HL-60 (cell line): ENCODE measurements around the gene BCL6B.

ENCODE experiments used
- DNase-seq, 2 experiments: peaks; one replicate each; pipeline ENCODE4 v3.0.0-alpha.2; 2010 to 2020; ENCODE audit warnings: low read depth in 1 of 2, low spot score in 1 of 2
- H3K27ac ChIP-seq: fragments of 250-450 bp; sonication (Bioruptor Pico); replicated peaks from 2 replicates; pipeline ENCODE4 v1.5.1; 2020; ENCODE audit warnings: mild to moderate bottlenecking, moderate library complexity
- H3K27me3 ChIP-seq: fragments of 250-450 bp; sonication (Bioruptor Pico); 2 replicates; pipeline ENCODE4 v1.5.1; 2021; ENCODE audit warnings: mild to moderate bottlenecking, moderate library complexity; ENCODE audit not compliant: insufficient read depth, poor library complexity, severe bottlenecking
- H3K4me3 ChIP-seq: replicated peaks from 2 replicates; pipeline ENCODE4 v1.5.1; 2011; ENCODE audit warnings: mild to moderate bottlenecking, control low read depth, low read length; ENCODE audit not compliant: insufficient read depth
- GABPA ChIP-seq: IDR thresholded peaks from 2 replicates; pipeline ENCODE4 v1.6.1; 2012; ENCODE audit warnings: low read depth
- POLR2AphosphoS5 ChIP-seq: IDR thresholded peaks from 2 replicates; pipeline ENCODE4 v1.6.1; 2012; ENCODE audit warnings: low read depth
- SPI1 ChIP-seq: IDR thresholded peaks from 2 replicates; pipeline ENCODE4 v1.6.1; 2012; ENCODE audit warnings: low read depth, mild to moderate bottlenecking, borderline replicate concordance
- TF ChIP-seq, protein P1 (sequence below): IDR thresholded peaks from one replicate; pipeline ENCODE4 v1.5.1; 2011; ENCODE audit warnings: low read length, control low read depth, inconsistent platforms; ENCODE audit not compliant: insufficient read depth
- TF ChIP-seq, protein P2 (sequence below): IDR thresholded peaks from 2 replicates; pipeline ENCODE4 v1.6.1; 2012; ENCODE audit warnings: low read depth; ENCODE audit not compliant: insufficient replicate concordance

Gene BCL6B

DNA sequence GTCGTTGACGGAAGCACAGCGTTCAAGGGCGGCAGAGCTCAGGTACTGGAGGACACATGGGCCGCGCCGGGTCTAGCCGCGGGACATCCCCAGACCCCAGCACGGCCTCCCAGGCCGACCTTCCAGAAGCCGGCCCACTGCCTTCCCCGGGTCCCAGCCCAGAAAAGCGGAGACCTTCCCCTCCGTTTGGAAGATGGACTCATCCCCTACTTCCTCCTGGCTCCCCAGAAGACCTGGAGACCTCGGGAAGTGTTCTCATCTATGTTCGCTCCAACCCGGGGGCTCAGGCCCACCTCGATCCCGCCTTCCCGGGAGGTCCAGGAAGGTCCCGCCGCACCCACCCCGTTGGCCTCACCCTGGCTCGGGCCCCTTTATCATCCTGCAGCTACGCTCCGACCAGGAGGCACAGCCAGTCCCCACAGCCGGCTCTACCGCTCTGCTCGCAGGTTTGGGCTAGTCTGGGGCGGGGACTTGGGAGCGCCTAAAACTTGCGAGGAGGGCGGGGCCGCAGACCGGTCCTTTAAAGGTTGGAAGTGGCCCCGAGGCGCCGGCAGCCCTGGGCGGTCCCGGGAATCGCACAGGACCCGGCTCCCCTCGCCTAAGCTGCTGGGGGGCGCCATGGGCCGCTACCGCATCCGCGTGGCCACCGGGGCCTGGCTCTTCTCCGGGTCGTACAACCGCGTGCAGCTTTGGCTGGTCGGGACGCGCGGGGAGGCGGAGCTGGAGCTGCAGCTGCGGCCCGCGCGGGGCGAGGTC, 27.2 kb upstream of the BCL6B start, which contains the start of gene ALOX12:
ALOX12 (plus strand) TSS at position 550 of the 756 bp plus-strand sequence; CDS start at position 619, 69 bp downstream.
- TF ChIP-seq, protein P1, sequence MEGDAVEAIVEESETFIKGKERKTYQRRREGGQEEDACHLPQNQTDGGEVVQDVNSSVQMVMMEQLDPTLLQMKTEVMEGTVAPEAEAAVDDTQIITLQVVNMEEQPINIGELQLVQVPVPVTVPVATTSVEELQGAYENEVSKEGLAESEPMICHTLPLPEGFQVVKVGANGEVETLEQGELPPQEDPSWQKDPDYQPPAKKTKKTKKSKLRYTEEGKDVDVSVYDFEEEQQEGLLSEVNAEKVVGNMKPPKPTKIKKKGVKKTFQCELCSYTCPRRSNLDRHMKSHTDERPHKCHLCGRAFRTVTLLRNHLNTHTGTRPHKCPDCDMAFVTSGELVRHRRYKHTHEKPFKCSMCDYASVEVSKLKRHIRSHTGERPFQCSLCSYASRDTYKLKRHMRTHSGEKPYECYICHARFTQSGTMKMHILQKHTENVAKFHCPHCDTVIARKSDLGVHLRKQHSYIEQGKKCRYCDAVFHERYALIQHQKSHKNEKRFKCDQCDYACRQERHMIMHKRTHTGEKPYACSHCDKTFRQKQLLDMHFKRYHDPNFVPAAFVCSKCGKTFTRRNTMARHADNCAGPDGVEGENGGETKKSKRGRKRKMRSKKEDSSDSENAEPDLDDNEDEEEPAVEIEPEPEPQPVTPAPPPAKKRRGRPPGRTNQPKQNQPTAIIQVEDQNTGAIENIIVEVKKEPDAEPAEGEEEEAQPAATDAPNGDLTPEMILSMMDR, result no peak
- TF ChIP-seq GABPA (no peak), POLR2AphosphoS5 (no peak), SPI1 (no peak)
- H3K27ac ChIP-seq, result no peak within 1 kb of the TSS
- H3K27me3 ChIP-seq, result no peaks in the 10 kb centered on the region
- H3K4me3 ChIP-seq, result no peak within 1 kb of the TSS
- DNase-seq, result no peak

GRCh38 chr17:6996256-6997011, 26.4 kb upstream of the BCL6B start:
- no peak for DNase-seq
- Histone ChIP-seq H3K27me3 (no peaks in the 10 kb centered on the region), H3K4me3 (no peak overlapping the region), H3K27ac (no peak overlapping the region)
- TF ChIP-seq, protein P1, result no peak
- TF ChIP-seq, protein P2, sequence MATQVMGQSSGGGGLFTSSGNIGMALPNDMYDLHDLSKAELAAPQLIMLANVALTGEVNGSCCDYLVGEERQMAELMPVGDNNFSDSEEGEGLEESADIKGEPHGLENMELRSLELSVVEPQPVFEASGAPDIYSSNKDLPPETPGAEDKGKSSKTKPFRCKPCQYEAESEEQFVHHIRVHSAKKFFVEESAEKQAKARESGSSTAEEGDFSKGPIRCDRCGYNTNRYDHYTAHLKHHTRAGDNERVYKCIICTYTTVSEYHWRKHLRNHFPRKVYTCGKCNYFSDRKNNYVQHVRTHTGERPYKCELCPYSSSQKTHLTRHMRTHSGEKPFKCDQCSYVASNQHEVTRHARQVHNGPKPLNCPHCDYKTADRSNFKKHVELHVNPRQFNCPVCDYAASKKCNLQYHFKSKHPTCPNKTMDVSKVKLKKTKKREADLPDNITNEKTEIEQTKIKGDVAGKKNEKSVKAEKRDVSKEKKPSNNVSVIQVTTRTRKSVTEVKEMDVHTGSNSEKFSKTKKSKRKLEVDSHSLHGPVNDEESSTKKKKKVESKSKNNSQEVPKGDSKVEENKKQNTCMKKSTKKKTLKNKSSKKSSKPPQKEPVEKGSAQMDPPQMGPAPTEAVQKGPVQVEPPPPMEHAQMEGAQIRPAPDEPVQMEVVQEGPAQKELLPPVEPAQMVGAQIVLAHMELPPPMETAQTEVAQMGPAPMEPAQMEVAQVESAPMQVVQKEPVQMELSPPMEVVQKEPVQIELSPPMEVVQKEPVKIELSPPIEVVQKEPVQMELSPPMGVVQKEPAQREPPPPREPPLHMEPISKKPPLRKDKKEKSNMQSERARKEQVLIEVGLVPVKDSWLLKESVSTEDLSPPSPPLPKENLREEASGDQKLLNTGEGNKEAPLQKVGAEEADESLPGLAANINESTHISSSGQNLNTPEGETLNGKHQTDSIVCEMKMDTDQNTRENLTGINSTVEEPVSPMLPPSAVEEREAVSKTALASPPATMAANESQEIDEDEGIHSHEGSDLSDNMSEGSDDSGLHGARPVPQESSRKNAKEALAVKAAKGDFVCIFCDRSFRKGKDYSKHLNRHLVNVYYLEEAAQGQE, result no peak
- TF ChIP-seq SPI1, result no peak
- TF ChIP-seq POLR2AphosphoS5, result no peak
- no peak for TF ChIP-seq GABPA

GRCh38 chr17:6997171-6997570, 25.7 kb upstream of the BCL6B start:
- H3K27me3 ChIP-seq, result no peaks in the 10 kb centered on the region
- no peak for DNase-seq
- no peak overlapping the region for H3K4me3 ChIP-seq
- TF ChIP-seq, protein P1, result no peak
- TF ChIP-seq SPI1, result no peak
- TF ChIP-seq, protein P2, result no peak
- no peak for TF ChIP-seq POLR2AphosphoS5
- no peak for TF ChIP-seq GABPA
- H3K27ac ChIP-seq, result no peak overlapping the region
